Peyer's patch (tissue), 4 donors: ENCODE measurements around the gene DRAM2.

Source experiments
- CTCF ChIP-seq, 6 experiments: fragments of 450-650 bp in 4 of 6; fragments of 200-600 bp in 2 of 6; sonication (generic) in 1 of 6; IDR thresholded peaks; one replicate each; pipeline ENCODE4 v1.5.1; 2017 to 2019; ENCODE audit warnings: antibody characterized with exemption in 6 of 6, mild to moderate bottlenecking in 3 of 6, moderate library complexity in 1 of 6
- POLR2A ChIP-seq, 2 donors: fragments of 450-650 bp; IDR thresholded peaks; one replicate each; pipeline ENCODE4 v1.5.1; 2017; ENCODE audit warnings: antibody characterized with exemption in 2 of 2, mild to moderate bottlenecking in 2 of 2, moderate library complexity in 2 of 2

DNA sequence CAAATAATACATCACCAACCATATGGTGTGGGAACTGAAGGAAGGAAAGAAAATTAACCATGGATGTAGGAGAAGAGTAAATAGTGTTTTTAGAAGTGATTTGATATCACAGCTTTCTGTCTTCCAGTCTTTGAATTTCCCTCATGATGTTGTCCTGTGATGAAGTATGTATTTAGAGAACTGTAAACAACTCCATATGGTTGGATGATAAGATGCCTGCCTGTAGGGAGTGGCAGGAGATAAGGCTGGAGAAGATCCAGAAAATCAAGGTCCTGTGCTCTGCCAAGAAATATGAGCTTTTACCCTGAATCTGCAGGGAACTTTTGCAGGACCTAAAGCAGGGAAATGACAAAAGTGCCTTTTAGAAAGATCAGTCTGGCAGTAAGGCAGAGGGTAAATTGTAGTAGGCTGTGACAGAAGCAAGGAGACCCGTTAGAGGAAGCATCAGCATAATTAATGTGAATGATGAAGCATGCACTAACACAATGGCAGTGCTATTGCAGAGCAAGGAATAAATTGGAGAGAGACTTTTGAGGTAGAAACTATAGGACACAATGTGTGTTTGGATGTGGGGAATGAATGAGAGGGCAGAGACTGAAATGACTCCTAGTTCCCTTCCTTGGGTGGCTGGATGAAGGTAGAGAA lies 22.1 kb upstream of the DRAM2 start:
- TF ChIP-seq CTCF (IDR thresholded peaks at IDR 0.05) (no peak), POLR2A (IDR thresholded peaks at IDR 0.05) (no peak)
